K562 (cell line): ENCODE data around the gene KCNIP2. TPM values are rescaled to one million over a fixed set of nuclear protein-coding genes. Genes with fewer than 3 reads are reported as not detected.
A peak's percentile ranks its signal among the peaks of the same experiment; 100 is the strongest.

ENCODE experiments used
- ATAC-seq: fragments of 200-7000 bp; cut with Tn5 transposase; 3 replicates; pipeline ENCODE4 v1.9.1; 2020; ENCODE audit warnings: moderate library complexity
- BruUV-seq: library from RNA; stranded (reverse); fragments of 400-500 nt; replicated peaks from 2 replicates; lab custom pipeline; 2021; lab: Mats Ljungman, UMichigan
- CTCF ChIA-PET: fragments of 300-600 bp; formaldehyde crosslinking; extraction: SDS; loops from one replicate; lab custom pipeline; 2021; ENCODE audit warnings: low intra/inter-chr PET ratio; lab: Yijun Ruan, JAX
- POLR2A ChIA-PET: fragments of 300-600, 350-650 bp; sonication (Branson Sonifier 250); formaldehyde crosslinking; extraction: SDS; loops from one replicate; lab custom pipeline; 2021; ENCODE audit warnings: antibody characterized with exemption, inconsistent platforms; lab: Yijun Ruan, JAX
- DNase-seq, 4 experiments: peaks; one replicate each; pipeline versions ENCODE4 v3.0.0 to v3.0.0-alpha.2; 2011 to 2018; ENCODE audit warnings: low spot score in 3 of 4, mixed read lengths in 3 of 4; ENCODE audit errors: extremely low read depth in 1 of 4
- FAIRE-seq: peaks from 2 replicates; lab custom pipeline; 2011; peaks lifted over from hg19 to GRCh38; lab: Jason Lieb, UNC
- H2AFZ ChIP-seq: 2 replicates; pipeline ENCODE4 v1.6.0; 2011; ENCODE audit warnings: low read depth, low read length, control low read depth, inconsistent platforms
- H3K27ac ChIP-seq: fragments of 200-600 bp; 3 replicates; pipeline ENCODE4 v1.8.0; 2011; ENCODE audit warnings: low read depth, mild to moderate bottlenecking, control low read depth, inconsistent platforms, low read length, moderate library complexity, mixed read lengths; ENCODE audit errors: extremely low read depth
- H3K27me3 ChIP-seq, 2 experiments: fragments of 300-600 bp in 1 of 2; 2 replicates in 1 of 2; 3 replicates in 1 of 2; pipeline versions ENCODE4 v1.6.0 to v1.8.0; 2011; ENCODE audit warnings: inconsistent platforms in 2 of 2, low read length in 2 of 2, mild to moderate bottlenecking in 1 of 2, mixed read lengths in 1 of 2, moderate library complexity in 1 of 2; ENCODE audit not compliant: control insufficient read depth in 2 of 2, insufficient read depth in 2 of 2
- H3K36me3 ChIP-seq: fragments of 300-600 bp; 3 replicates; pipeline ENCODE4 v1.8.0; 2011; ENCODE audit warnings: mild to moderate bottlenecking, low read length, inconsistent platforms; ENCODE audit not compliant: control insufficient read depth, insufficient read depth
- H3K4me1 ChIP-seq, 2 experiments: fragments of 200-600 bp in 1 of 2; replicated peaks in 1 of 2; 2 replicates in 1 of 2; 3 replicates in 1 of 2; pipeline versions ENCODE4 v1.5.1 to v1.8.0; 2011; ENCODE audit warnings: inconsistent platforms in 2 of 2, low read length in 2 of 2, mild to moderate bottlenecking in 1 of 2, mixed read lengths in 1 of 2, moderate library complexity in 1 of 2; ENCODE audit not compliant: control insufficient read depth in 2 of 2, insufficient read depth in 2 of 2
- H3K4me2 ChIP-seq: 2 replicates; pipeline ENCODE4 v1.6.1; 2011; ENCODE audit warnings: low read length, control low read depth, inconsistent platforms, mixed read lengths; ENCODE audit not compliant: insufficient read depth
- H3K4me3 ChIP-seq: fragments of 200-600 bp; sonication (generic), shearing (Covaris generic); 2 replicates; pipeline ENCODE4 v1.5.1; 2016; ENCODE audit warnings: control low read depth, inconsistent platforms
- H3K79me2 ChIP-seq: fragments of 200-600 bp; 3 replicates; pipeline ENCODE4 v1.8.0; 2011; ENCODE audit warnings: low read length, inconsistent platforms; ENCODE audit not compliant: control insufficient read depth, insufficient read depth
- H3K9ac ChIP-seq, 2 experiments: 2 replicates each; pipeline versions ENCODE4 v1.6.0 to v1.6.1; 2011; ENCODE audit warnings: low read depth in 2 of 2, low read length in 2 of 2, control low read depth in 1 of 2, inconsistent platforms in 1 of 2, mild to moderate bottlenecking in 1 of 2, mixed read lengths in 1 of 2; ENCODE audit not compliant: insufficient read depth in 1 of 2
- H3K9me1 ChIP-seq: one replicate; pipeline ENCODE4 v1.6.0; 2011; ENCODE audit warnings: inconsistent platforms, mild to moderate bottlenecking, low read length, moderate library complexity; ENCODE audit not compliant: control insufficient read depth, insufficient read depth
- H3K9me3 ChIP-seq: replicated peaks from 2 replicates; pipeline ENCODE4 v1.5.1; 2011; ENCODE audit warnings: low read depth, low read length, inconsistent platforms; ENCODE audit not compliant: control insufficient read depth, insufficient read depth
- H4K20me1 ChIP-seq: replicated peaks from 2 replicates; pipeline ENCODE4 v1.6.1; 2011; ENCODE audit warnings: low read length, inconsistent platforms, mixed read lengths; ENCODE audit not compliant: control insufficient read depth, insufficient read depth
- SMARCC2 ChIP-seq: fragments of 450-650 bp; IDR thresholded peaks from 2 replicates; pipeline ENCODE4 v1.6.1; 2017; ENCODE audit warnings: antibody characterized with exemption, moderate library complexity, mild to moderate bottlenecking, low read depth
- SRSF3 ChIP-seq: fragments of 200-400 bp; formaldehyde crosslinking; IDR thresholded peaks from 2 replicates; pipeline ENCODE4 v1.6.1; 2016; ENCODE audit warnings: mild to moderate bottlenecking, low read length, moderate library complexity; ENCODE audit not compliant: insufficient read depth
- ZBTB17 ChIP-seq: fragments of 450-650 bp; formaldehyde crosslinking; IDR thresholded peaks from 2 replicates; pipeline ENCODE4 v1.4.0; 2020; ENCODE audit warnings: mild to moderate bottlenecking
- ZNF384 ChIP-seq: IDR thresholded peaks from 2 replicates; pipeline ENCODE4 v1.6.1; 2012; ENCODE audit warnings: low read depth, low read length, improper control_type of control experiment
- ZNF41 ChIP-seq: fragments of 250-450 bp; sonication (Bioruptor Pico); conservative IDR thresholded peaks from 2 replicates; pipeline ENCODE4 v1.4.0; 2020; ENCODE audit warnings: mild to moderate bottlenecking
- WGBS: fragments of 100-300 bp; shearing (Covaris generic); methylation state at CpG from one replicate; pipeline ENCODE4 v1.1.6; 2016; ENCODE audit warnings: low coverage, mixed read lengths; ENCODE audit not compliant: insufficient coverage; ENCODE audit errors: missing lambda C conversion rate; 5-methylcytosine and 5-hydroxymethylcytosine counted together
- in situ Hi-C: fragments of 300-500 bp; cut with MboI; formaldehyde crosslinking; loops from 4 replicates; pipeline ENCODE4 v1.15.0; 2018; ENCODE audit warnings: inconsistent platforms, mixed read lengths
- intact Hi-C: fragments of 100-400 bp; cut with micrococcal nuclease; formaldehyde crosslinking; loops from 2 replicates; pipeline ENCODE4 v1.14.2; 2022
- polyA plus RNA-seq, 8 experiments: library from polyadenylated mRNA; depleted of rRNA in 4 of 8; stranded (reverse) in 5 of 8; unstranded in 3 of 8; fragments of >200 nt; fragmentation: Nextera tagmentation in 2 of 8; fragmentation: Illumina TruSeq in 1 of 8; extraction: Ambion mirVana in 2 of 8; extraction: Trizol in 1 of 8; gene quantifications; 2 replicates each; pipeline versions ENCODE4 v1.2.1 to v1.2.3, GENCODE V29; 2011 to 2014; ENCODE audit warnings: inconsistent platforms in 1 of 8, missing spikeins in 1 of 8
- total RNA-seq, 7 experiments: library from RNA; depleted of rRNA in 6 of 7; stranded (reverse); fragments of >200 nt in 6 of 7; fragmentation: Illumina TruSeq in 2 of 7; extraction: Trizol in 2 of 7; gene quantifications; 2 replicates each; pipeline versions ENCODE4 v1.2.1 to v1.2.3, GENCODE V29; 2011 to 2021; ENCODE audit warnings: low replicate concordance in 1 of 7
- TF ChIP-seq, protein P1 (sequence below): fragments of 200-800 bp; sonication (Bioruptor generic); IDR thresholded peaks from 2 replicates; pipeline ENCODE4 v1.6.1; 2017; ENCODE audit warnings: missing genetic modification characterization, missing compliant biosample characterization

Gene KCNIP2
- total and polyA plus RNA-seq, 9 of the 15 experiments (the other 6 are each of a cell fraction or from before 2014, with no cell fraction given), result 2.5 to 7.6 (median 4.1) TPM

DNA sequence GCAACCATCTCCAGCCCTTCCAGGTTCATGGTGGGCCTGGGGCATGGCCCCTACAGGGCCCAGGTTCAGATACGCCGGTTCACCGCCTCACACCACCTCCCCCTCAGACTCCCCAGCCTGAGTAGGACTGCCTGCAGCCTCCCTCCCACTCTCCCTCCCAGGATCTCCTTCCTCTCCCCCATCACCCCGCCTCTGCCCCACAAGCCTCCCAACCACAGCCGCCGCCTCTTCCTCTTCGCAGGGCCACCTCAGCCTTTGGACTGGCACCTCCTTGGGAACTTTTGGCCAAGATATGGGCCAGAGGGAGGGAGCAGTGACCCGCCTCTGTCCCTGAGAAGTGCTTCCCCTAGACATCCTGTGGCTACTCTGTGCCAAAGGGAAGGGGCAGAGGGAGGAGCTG, 9.3 kb downstream of the KCNIP2 start:
- no peaks in the 10 kb centered on the region for H3K27me3 ChIP-seq
- peaks cover 2% of the 10 kb centered on the region; the same call in 1 of the 3 replicates for H3K36me3 ChIP-seq
- ChIA-PET POLR2A (no interaction called here), CTCF (no interaction called here)
- H4K20me1 ChIP-seq, result 0 out of 2 replicates have a peak, but pooled peaks cover 12% of the 10 kb centered on the region
- no peak overlapping the region for H3K4me2 ChIP-seq
- H3K9me3 ChIP-seq, result no peaks in the 10 kb centered on the region
- H2AFZ ChIP-seq, result no peak overlapping the region
- in situ Hi-C loops, result loop anchor here (25.0 kb wide), 4 partner anchors 528 to 778 kb away; partner anchors contain the start of genes ACTR1A, CUEDC2 and SUFU
- WGBS, result 25% methylated on average over 5 of the region's 8 CpGs
- peaks cover 5% of the 10 kb centered on the region; the same call in 2 of the 3 replicates for H3K79me2 ChIP-seq
- H3K4me1 ChIP-seq, result peaks cover 28 to 35% of the 10 kb centered on the region in 2 experiments
- no peak overlapping the region for H3K27ac ChIP-seq
- no peak for ATAC-seq
- no TSS peak for BruUV-seq
- H3K9me1 ChIP-seq, result peaks cover 6% of the 10 kb centered on the region
- H3K9ac ChIP-seq, result peak overlapping the region in 1 of 2 experiments; percentile 84; a peak in 2 of 4 replicates
- peak; percentile 17 to 33 (median 22) for DNase-seq
- intact Hi-C loops, result no loop called here
- TF ChIP-seq ZNF41 (CRISPR knock-in tag), result no peak
- TF ChIP-seq, protein P1, sequence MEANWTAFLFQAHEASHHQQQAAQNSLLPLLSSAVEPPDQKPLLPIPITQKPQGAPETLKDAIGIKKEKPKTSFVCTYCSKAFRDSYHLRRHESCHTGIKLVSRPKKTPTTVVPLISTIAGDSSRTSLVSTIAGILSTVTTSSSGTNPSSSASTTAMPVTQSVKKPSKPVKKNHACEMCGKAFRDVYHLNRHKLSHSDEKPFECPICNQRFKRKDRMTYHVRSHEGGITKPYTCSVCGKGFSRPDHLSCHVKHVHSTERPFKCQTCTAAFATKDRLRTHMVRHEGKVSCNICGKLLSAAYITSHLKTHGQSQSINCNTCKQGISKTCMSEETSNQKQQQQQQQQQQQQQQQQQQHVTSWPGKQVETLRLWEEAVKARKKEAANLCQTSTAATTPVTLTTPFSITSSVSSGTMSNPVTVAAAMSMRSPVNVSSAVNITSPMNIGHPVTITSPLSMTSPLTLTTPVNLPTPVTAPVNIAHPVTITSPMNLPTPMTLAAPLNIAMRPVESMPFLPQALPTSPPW (CRISPR knock-in tag), result peak; percentile 56; the same call in 1 of the 2 replicates
- H3K4me3 ChIP-seq, result no peak overlapping the region
- FAIRE-seq, result no peak

DNA sequence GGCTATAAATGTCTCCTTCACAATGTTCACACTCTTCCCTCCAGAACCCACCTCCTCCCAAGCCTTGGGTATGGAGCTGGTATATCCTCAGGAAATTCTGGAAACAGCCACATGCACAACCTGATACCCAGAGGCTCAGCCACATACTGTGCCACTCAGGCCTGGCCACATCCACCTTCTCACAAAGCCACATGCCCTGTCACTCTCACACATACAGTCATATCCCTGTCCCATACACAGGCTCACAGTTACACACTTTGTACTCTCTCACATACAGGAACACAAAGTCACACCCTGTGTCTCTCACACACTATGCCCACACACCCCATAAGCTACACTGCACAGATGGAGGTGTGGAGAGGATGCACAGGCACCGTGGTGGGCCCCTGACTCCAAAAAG, 10.1 kb downstream of the KCNIP2 start:
- Histone ChIP-seq H3K36me3 (peaks cover 6% of the 10 kb centered on the region; the same call in 2 of the 3 replicates), H3K4me3 (no peak overlapping the region), H3K9ac (no peak overlapping the region), H2AFZ (no peak overlapping the region), H3K9me3 (no peaks in the 10 kb centered on the region), H3K79me2 (peaks cover 8% of the 10 kb centered on the region; the same call in 2 of the 3 replicates)
- intact Hi-C loops, result no loop called here
- no peak for FAIRE-seq
- 57% methylated on average over 1 of the region's 1 CpG for WGBS
- peak in 2 of 4 experiments; percentile 0 for DNase-seq
- BruUV-seq, result no TSS peak
- TF ChIP-seq SRSF3, result no peak
- no peak for TF ChIP-seq SMARCC2
- TF ChIP-seq ZBTB17, result no peak
- no peak for TF ChIP-seq ZNF384
- TF ChIP-seq, all 486 proteins: peak for 0
- ChIA-PET POLR2A (interaction anchor here (0.6 to 0.8 kb wide), 2 partner anchors 15 to 38 kb away, joined by 3 to 4 read pairs; no protein-coding TSS in a partner anchor), CTCF (no interaction called here)
- Histone ChIP-seq H3K9me1 (peaks cover 9% of the 10 kb centered on the region), H3K27me3 (no peaks in the 10 kb centered on the region), H4K20me1 (0 out of 2 replicates have a peak, but pooled peaks cover 12% of the 10 kb centered on the region), H3K4me1 (peaks cover 37 to 42% of the 10 kb centered on the region in 2 experiments), H3K27ac (no peak overlapping the region), H3K4me2 (no peak overlapping the region)
- ATAC-seq, result no peak
- in situ Hi-C loops, result loop anchor here (25.0 kb wide), 4 partner anchors 529 to 779 kb away; partner anchors contain the start of genes ACTR1A, CUEDC2 and SUFU
